ENCODE measurements around the gene DEFB127.
"Not testable (repeated sequence)": the region's sequence is repeated elsewhere in the genome, so short reads cannot be mapped to it uniquely, and the experiment has no call there.

DEFB127 gene, protein sequence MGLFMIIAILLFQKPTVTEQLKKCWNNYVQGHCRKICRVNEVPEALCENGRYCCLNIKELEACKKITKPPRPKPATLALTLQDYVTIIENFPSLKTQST

DNA sequence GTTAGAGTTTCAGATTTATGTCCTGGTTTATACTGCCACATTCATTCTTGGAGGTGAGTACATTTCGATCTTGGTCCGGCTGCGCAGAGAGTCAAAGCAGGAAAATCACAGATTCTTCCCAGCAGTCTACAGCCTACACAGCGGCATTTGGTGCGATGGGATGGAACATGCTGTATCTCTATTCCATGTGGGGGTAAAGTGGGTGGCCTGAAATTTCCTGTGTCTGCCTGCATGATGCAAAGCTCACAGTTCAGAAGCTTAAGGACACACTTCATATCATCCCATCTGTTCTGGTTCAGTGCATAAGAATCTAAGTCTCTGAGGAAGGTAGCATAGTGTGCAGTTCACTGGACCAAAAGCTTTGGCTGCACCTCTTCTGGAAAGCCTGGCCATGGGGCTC, at the start of gene DEFB127:
Gene DEFB127, plus strand, starts transcription at position 301 of the 400 bp plus-strand sequence. Its CDS starts 91 bp downstream, at position 392.
- no peak for DNase-seq (ENCODE audit: low read depth)

- DNase-seq (ENCODE audit: low read depth), result no peak
Measured at GRCh38 chr20:112396-112795, 44.9 kb upstream of the DEFB127 start.

GRCh38 chr20:117518-117917, 39.7 kb upstream of the DEFB127 start:
- no peak for DNase-seq (ENCODE audit: low read depth)

- DNase-seq (ENCODE audit: low read depth), result not testable (repeated sequence)
Measured at GRCh38 chr20:129786-130323, 27.4 kb upstream of the DEFB127 start.

DNA sequence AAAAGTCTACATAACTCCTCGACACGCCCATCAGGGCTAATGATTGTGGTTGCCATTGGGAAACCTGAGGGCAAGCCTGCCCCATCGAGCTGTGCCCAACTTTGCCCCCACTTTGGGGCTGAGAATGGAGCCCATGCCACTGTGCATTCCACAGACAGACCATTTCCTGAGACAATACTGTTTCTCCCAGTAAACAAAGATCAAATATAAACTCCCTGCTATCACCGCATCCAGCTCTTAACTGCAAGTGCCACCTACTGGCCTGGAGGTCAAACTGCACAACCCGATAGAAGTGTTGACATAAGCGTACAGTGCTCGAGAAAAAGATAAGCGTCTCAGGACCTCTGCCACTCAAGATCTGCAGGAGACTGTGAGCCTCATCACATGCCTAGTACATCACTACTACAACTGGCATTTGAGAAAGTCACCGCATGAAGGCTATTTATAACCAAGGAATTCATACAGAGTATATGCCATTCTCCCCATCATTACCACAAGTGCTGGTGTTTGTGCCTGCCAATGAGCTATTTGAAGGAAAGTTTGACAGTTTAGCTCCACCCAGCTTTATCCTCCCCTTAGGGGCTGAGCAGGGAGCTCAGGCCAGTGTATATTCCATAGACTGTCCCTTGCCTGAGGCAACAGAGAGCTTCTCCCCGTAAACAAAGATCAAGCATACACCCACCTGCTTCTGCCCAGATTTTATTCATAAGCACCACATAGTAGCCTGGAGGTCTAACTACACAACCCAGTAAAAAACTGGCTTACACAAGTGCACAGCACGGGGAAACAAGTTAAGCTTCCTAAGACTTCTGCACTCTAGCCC, 19.4 kb upstream of the DEFB127 start:
- no peak for DNase-seq (ENCODE audit: low read depth)

DNA sequence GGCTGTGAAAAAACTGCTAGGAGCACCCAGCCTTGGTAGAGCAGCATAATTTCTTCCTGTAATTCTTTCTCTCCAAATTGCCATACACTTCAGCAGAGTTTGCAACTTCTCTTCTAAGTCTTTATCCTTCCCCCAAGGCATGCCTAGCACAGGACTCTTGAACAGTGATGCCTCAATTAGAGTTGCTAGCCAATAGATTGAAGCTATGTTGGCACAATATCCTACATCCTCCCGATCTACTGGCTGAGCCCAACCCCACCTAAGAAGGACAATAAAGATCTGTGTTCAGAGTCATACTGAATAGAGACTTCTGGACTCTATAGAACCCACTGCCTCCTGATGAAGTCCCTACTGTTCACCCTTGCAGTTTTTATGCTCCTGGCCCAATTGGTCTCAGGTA, 15.0 kb upstream of the DEFB127 start, which contains the start of gene DEFB126:
Gene DEFB126, plus strand, starts transcription at position 301 of the 400 bp plus-strand sequence. Its CDS starts 39 bp downstream, at position 340.
- no peak for DNase-seq (ENCODE audit: low read depth)

DNA sequence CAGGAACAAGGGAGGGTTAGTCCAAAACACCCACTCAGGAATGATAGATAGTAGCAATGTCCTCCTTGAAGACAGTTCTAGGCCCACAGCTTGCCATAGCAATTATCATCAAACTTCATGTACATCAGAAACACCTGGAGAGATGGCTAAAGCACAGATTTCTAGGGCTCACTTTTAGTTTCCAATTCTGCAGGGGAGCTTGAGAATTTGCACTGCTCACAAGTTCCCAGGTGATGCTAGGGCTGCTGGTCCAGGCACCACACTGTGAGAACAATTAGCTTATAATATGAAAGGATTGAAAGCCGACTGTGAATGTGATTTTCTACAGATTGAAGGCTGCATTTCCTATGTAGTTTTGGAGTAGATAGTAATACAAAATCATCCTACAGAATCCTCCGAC, 11.4 kb upstream of the DEFB127 start:
- DNase-seq (ENCODE audit: low read depth), result no peak

- no peak for DNase-seq (ENCODE audit: low read depth)
Measured at GRCh38 chr20:152131-152530, 5.1 kb upstream of the DEFB127 start.

DNA sequence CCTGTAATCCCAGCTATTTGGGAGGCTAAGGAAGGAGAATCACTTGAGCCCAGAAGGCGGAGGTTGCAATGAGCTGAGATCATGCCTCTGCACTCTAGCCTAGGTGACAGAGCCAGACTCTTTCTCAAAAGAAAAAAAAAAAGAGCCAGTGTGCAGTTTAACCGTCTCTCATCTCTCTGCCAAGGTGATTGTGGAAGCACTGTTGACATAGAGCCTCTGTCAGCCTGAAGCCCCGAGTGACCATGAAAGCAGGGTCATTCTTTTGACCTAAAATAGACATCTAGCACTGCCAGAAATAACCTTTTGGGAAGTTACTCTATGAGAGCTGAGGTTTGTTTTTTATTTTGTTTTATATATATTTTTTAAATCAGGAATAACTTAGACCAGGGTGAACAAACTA, 7.4 kb downstream of the DEFB127 start:
- DNase-seq (ENCODE audit: low read depth), result no peak

DNA sequence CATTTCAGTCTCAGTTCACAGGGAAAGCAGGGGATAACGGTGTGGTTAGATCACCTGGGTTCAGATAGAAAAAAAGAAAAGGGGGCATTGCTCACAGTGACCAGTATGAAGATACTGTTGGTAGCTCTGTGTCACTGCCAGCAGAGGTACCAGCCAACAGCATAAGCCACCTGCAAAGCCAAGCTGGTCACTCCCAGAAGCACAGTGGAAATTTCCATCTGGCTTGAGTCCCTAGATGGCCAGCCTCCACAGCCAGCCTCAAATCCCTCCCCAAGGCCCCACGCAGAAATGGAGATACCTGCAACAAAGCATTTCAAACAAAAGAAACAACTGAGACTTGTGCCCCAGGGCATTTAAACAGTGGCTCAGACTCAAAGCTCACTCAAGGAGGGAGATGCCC, 11.6 kb downstream of the DEFB127 start:
- no peak for DNase-seq (ENCODE audit: low read depth)

GRCh38 chr20:184288-184687, 27.0 kb downstream of the DEFB127 start:
- DNase-seq (ENCODE audit: low read depth), result no peak

DNA sequence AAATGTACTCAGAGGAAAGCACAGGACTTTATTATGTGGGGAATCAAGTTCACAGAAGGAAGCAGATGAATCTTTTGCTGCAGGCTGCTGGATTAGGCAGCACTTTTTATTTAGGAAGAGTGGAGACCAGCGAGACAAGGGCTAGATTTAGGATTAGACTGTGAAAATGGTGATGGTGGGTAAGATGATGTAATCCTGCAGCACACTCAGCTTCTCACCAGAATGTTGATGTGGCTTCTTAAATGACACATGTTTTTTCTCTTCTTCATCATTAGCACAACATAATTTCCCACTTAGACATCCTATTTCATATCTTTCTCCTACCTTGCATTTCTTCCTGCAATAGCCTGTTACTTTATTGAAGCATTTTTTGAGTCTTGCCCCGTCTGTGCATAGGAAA, 30.5 kb downstream of the DEFB127 start:
- DNase-seq (ENCODE audit: low read depth), result no peak

GRCh38 chr20:189611-190010, 32.4 kb downstream of the DEFB127 start, which contains the start of gene DEFB128:
Gene DEFB128 (minus strand): TSS chr20:189711. CDS start chr20:189623, 88 bp downstream.
- DNase-seq (ENCODE audit: low read depth), result no peak

- no peak for DNase-seq (ENCODE audit: low read depth)
Measured at GRCh38 chr20:198225-198624, 41.0 kb downstream of the DEFB127 start.

- DNase-seq (ENCODE audit: low read depth), result no peak
Measured at GRCh38 chr20:199996-200395, 42.7 kb downstream of the DEFB127 start.

GRCh38 chr20:203630-204029, 46.4 kb downstream of the DEFB127 start:
- not testable (repeated sequence) for DNase-seq (ENCODE audit: low read depth)
